H9 (cell line): ENCODE data around the gene VWDE. TPM values are rescaled to one million over a fixed set of nuclear protein-coding genes. Genes with fewer than 3 reads are reported as not detected.

Source experiments
- DNase-seq: peaks from one replicate; pipeline ENCODE4 v3.0.0-alpha.2; 2017
- H2AFZ ChIP-seq: one replicate; pipeline ENCODE4 v1.6.1; 2013; ENCODE audit warnings: mild to moderate bottlenecking, low read length, control low read depth, moderate library complexity
- H2AK5ac ChIP-seq: 2 replicates; pipeline ENCODE4 v1.6.1; 2013; ENCODE audit warnings: low read length, control low read depth, mixed read lengths; ENCODE audit not compliant: insufficient read length
- H2BK120ac ChIP-seq: one replicate; pipeline ENCODE4 v1.6.1; 2013; ENCODE audit warnings: low read depth, mild to moderate bottlenecking, low read length, control low read depth, inconsistent platforms; ENCODE audit not compliant: poor library complexity, severe bottlenecking
- H2BK12ac ChIP-seq: 2 replicates; pipeline ENCODE4 v1.6.1; 2013; ENCODE audit warnings: low read length, control low read depth, mixed read lengths, low read depth; ENCODE audit not compliant: insufficient read length
- H2BK15ac ChIP-seq: 2 replicates; pipeline ENCODE4 v1.6.1; 2013; ENCODE audit warnings: low read depth, low read length, control low read depth
- H2BK20ac ChIP-seq: one replicate; pipeline ENCODE4 v1.6.1; 2013; ENCODE audit warnings: low read depth, mild to moderate bottlenecking, low read length, control low read depth, inconsistent platforms; ENCODE audit not compliant: poor library complexity, severe bottlenecking
- H2BK5ac ChIP-seq: 2 replicates; pipeline ENCODE4 v1.6.1; 2013; ENCODE audit warnings: low read length, control low read depth, mixed read lengths; ENCODE audit not compliant: insufficient read length
- H3K14ac ChIP-seq: 2 replicates; pipeline ENCODE4 v1.6.1; 2013; ENCODE audit warnings: low read length, control low read depth; ENCODE audit not compliant: insufficient read depth
- H3K18ac ChIP-seq: 2 replicates; pipeline ENCODE4 v1.6.1; 2013; ENCODE audit warnings: low read depth, mild to moderate bottlenecking, mixed read lengths, low read length, control low read depth; ENCODE audit not compliant: insufficient read length
- H3K23ac ChIP-seq: 2 replicates; pipeline ENCODE4 v1.6.1; 2013; ENCODE audit warnings: low read length, control low read depth, mixed read lengths, low read depth; ENCODE audit not compliant: insufficient read length
- H3K23me2 ChIP-seq: 2 replicates; pipeline ENCODE4 v1.6.1; 2013; ENCODE audit warnings: low read depth, mild to moderate bottlenecking, mixed read lengths, low read length, control low read depth; ENCODE audit not compliant: insufficient read length, poor library complexity, severe bottlenecking
- H3K27ac ChIP-seq: 2 replicates; pipeline ENCODE4 v1.5.1; 2013; ENCODE audit warnings: low read length, control low read depth, mixed read lengths, low read depth; ENCODE audit not compliant: insufficient read length
- H3K27me3 ChIP-seq: 2 replicates; pipeline ENCODE4 v1.6.1; 2013; ENCODE audit warnings: low read length, control low read depth, inconsistent platforms; ENCODE audit not compliant: insufficient read depth
- H3K4ac ChIP-seq: 2 replicates; pipeline ENCODE4 v1.6.1; 2013; ENCODE audit warnings: low read depth, mild to moderate bottlenecking, control low read depth, inconsistent platforms, low read length, moderate library complexity
- H3K4me1 ChIP-seq: 2 replicates; pipeline ENCODE4 v1.6.1; 2013; ENCODE audit warnings: low read length, control low read depth, inconsistent platforms; ENCODE audit not compliant: insufficient read depth
- H3K4me2 ChIP-seq: 2 replicates; pipeline ENCODE4 v1.6.1; 2013; ENCODE audit warnings: low read length, control low read depth, mixed read lengths; ENCODE audit not compliant: insufficient read length, insufficient read depth
- H3K56ac ChIP-seq: 2 replicates; pipeline ENCODE4 v1.6.1; 2013; ENCODE audit warnings: low read depth, mild to moderate bottlenecking, mixed read lengths, low read length, control low read depth; ENCODE audit not compliant: insufficient read length
- H3K79me1 ChIP-seq: 2 replicates; pipeline ENCODE4 v1.6.1; 2013; ENCODE audit warnings: low read depth, mild to moderate bottlenecking, moderate library complexity, low read length, control low read depth, inconsistent platforms; ENCODE audit not compliant: insufficient read depth, poor library complexity, severe bottlenecking
- H3K79me2 ChIP-seq: 2 replicates; pipeline ENCODE4 v1.6.1; 2013; ENCODE audit warnings: low read length, control low read depth, inconsistent platforms; ENCODE audit not compliant: insufficient read depth
- H3K9ac ChIP-seq: 2 replicates; pipeline ENCODE4 v1.6.1; 2013; ENCODE audit warnings: low read length, control low read depth, mixed read lengths; ENCODE audit not compliant: insufficient read length; ENCODE audit errors: extremely low read depth
- H3K9me3 ChIP-seq: one replicate; pipeline ENCODE4 v1.6.1; 2013; ENCODE audit warnings: low read depth, low read length, inconsistent platforms; ENCODE audit not compliant: control insufficient read depth
- H3T11ph ChIP-seq: one replicate; pipeline ENCODE4 v1.6.1; 2013; ENCODE audit warnings: mild to moderate bottlenecking, low read length, control low read depth, inconsistent platforms
- H4K20me1 ChIP-seq: one replicate; pipeline ENCODE4 v1.6.1; 2013; ENCODE audit not compliant: control insufficient read depth, insufficient read length, insufficient read depth
- H4K5ac ChIP-seq: 2 replicates; pipeline ENCODE4 v1.6.1; 2013; ENCODE audit warnings: low read depth, mild to moderate bottlenecking, mixed read lengths, low read length, control low read depth; ENCODE audit not compliant: insufficient read length
- H4K8ac ChIP-seq: replicated peaks from 2 replicates; pipeline ENCODE4 v1.6.1; 2013; ENCODE audit warnings: low read length, control low read depth, mixed read lengths, low read depth; ENCODE audit not compliant: insufficient read length
- H4K91ac ChIP-seq: 2 replicates; pipeline ENCODE4 v1.6.1; 2013; ENCODE audit warnings: low read depth, mild to moderate bottlenecking, moderate library complexity, mixed read lengths, low read length, control low read depth; ENCODE audit not compliant: insufficient read length
- H3K27ac Mint-ChIP-seq, 3 experiments: 2 replicates in 2 of 3; 3 replicates in 1 of 3; pipeline ENCODE4 v1.8.0; 2020 to 2021; ENCODE audit warnings: mixed read lengths in 3 of 3, mild to moderate bottlenecking in 1 of 3, moderate library complexity in 1 of 3
- H3K27me3 Mint-ChIP-seq: 2 replicates; pipeline ENCODE4 v1.8.0; 2021; ENCODE audit warnings: low read depth, mild to moderate bottlenecking, moderate library complexity, mixed read lengths
- H3K36me3 Mint-ChIP-seq, 3 experiments: 2 replicates in 2 of 3; 3 replicates in 1 of 3; pipeline ENCODE4 v1.8.0; 2020 to 2021; ENCODE audit warnings: low read depth in 3 of 3, mixed read lengths in 3 of 3; ENCODE audit not compliant: insufficient read depth in 1 of 3
- H3K4me1 Mint-ChIP-seq, 2 experiments: 2 replicates each; pipeline ENCODE4 v1.8.0; 2020; ENCODE audit warnings: mixed read lengths in 2 of 2
- H3K4me3 Mint-ChIP-seq, 2 experiments: 2 replicates in 1 of 2; 3 replicates in 1 of 2; pipeline ENCODE4 v1.8.0; 2020 to 2021; ENCODE audit warnings: mild to moderate bottlenecking in 2 of 2, mixed read lengths in 2 of 2, moderate library complexity in 1 of 2
- H3K9me3 Mint-ChIP-seq, 2 experiments: 2 replicates in 1 of 2; 3 replicates in 1 of 2; pipeline ENCODE4 v1.8.0; 2020; ENCODE audit warnings: mild to moderate bottlenecking in 2 of 2, mixed read lengths in 2 of 2, moderate library complexity in 1 of 2
- CTCF ChIP-seq: fragments of 200-600 bp; sonication (generic); conservative IDR thresholded peaks from 3 replicates; pipeline ENCODE4 v1.8.0; 2021; ENCODE audit warnings: antibody characterized with exemption, mild to moderate bottlenecking
- WGBS: extraction: QIAGEN DNeasy Blood & Tissue Kit; methylation state at CpG from one replicate; pipeline ENCODE4 v1.1.7; 2013; ENCODE audit warnings: missing lambda C conversion rate, low lambda C conversion rate, mixed read lengths; ENCODE audit not compliant: insufficient read length; ENCODE audit errors: extremely low coverage; 5-methylcytosine and 5-hydroxymethylcytosine counted together
- total RNA-seq: library from RNA; stranded (reverse); gene quantifications from 2 replicates; pipeline ENCODE4 v1.2.1, GENCODE V29; 2021

The VWDE gene
- total RNA-seq, 1 experiment from 2014 or later: 18.1 TPM

GRCh38 chr7:12291870-12292269 lies 111.8 kb downstream of the VWDE start:
- Histone ChIP-seq H4K91ac (no peak overlapping the region), H3K9me3 (peaks cover 10% of the 10 kb centered on the region), H3K4me2 (no peak overlapping the region), H4K8ac (no peak overlapping the region), H3K9ac (no peak overlapping the region), H3K18ac (no peak overlapping the region), H3K27me3 (no peaks in the 10 kb centered on the region; the same call in 1 of the 2 replicates), H3K27ac (no peak overlapping the region), H2BK120ac (no peak overlapping the region), H4K5ac (no peak overlapping the region), H3K4ac (no peak overlapping the region), H3K23ac (no peak overlapping the region), H3K56ac (no peak overlapping the region), H3T11ph (no peak overlapping the region), H2BK5ac (no peak overlapping the region), H3K4me1 (no peaks in the 10 kb centered on the region), H4K20me1 (no peaks in the 10 kb centered on the region), H3K14ac (no peak overlapping the region), H2AFZ (no peak overlapping the region), H2AK5ac (no peak overlapping the region), H3K79me2 (no peaks in the 10 kb centered on the region; the same call in 1 of the 2 replicates), H2BK12ac (no peak overlapping the region), H2BK20ac (no peak overlapping the region), H2BK15ac (no peak overlapping the region), H3K79me1 (no peaks in the 10 kb centered on the region), H3K23me2 (no peaks in the 10 kb centered on the region)
- TF ChIP-seq CTCF: peak; percentile 47; the same call in 2 of the 3 replicates
- peaks cover 13 to 18% of the 10 kb centered on the region in 2 experiments for H3K9me3 Mint-ChIP-seq
- no CpG with 5 or more reads among the region's 1 CpG for WGBS
- DNase-seq: no peak
- no peak overlapping the region; a peak in 1 of 7 replicates for H3K27ac Mint-ChIP-seq
- no peaks in the 10 kb centered on the region; a peak in 1 of 4 replicates for H3K4me1 Mint-ChIP-seq
- no peaks in the 10 kb centered on the region for H3K27me3 Mint-ChIP-seq
- no peak overlapping the region for H3K4me3 Mint-ChIP-seq
- H3K36me3 Mint-ChIP-seq: peaks cover 3 to 21% (median 13%) of the 10 kb centered on the region in 3 experiments
